Left ventricle myocardium inferior (tissue), 1 donor: ENCODE measurements around the gene FGFBP2. TPM values are rescaled to one million over a fixed set of nuclear protein-coding genes. Genes with fewer than 3 reads are reported as not detected.

Experiments
- DNase-seq: peaks from one replicate; pipeline ENCODE4 v3.0.0-alpha.2; 2020
- H3K27ac ChIP-seq: fragments of 200-600 bp; replicated peaks from 2 replicates; pipeline ENCODE4 v1.8.0; 2021
- H3K27me3 ChIP-seq: fragments of 200-600 bp; 2 replicates; pipeline ENCODE4 v1.8.0; 2021; ENCODE audit warnings: low read depth
- H3K36me3 ChIP-seq: fragments of 200-600 bp; 2 replicates; pipeline ENCODE4 v1.8.0; 2021
- H3K4me1 ChIP-seq: fragments of 200-600 bp; 2 replicates; pipeline ENCODE4 v1.8.0; 2021
- H3K4me3 ChIP-seq: fragments of 200-600 bp; 2 replicates; pipeline ENCODE4 v1.8.0; 2021; ENCODE audit warnings: mild to moderate bottlenecking, moderate library complexity
- H3K9me3 ChIP-seq: fragments of 200-600 bp; replicated peaks from 2 replicates; pipeline ENCODE4 v1.8.0; 2021
- intact Hi-C: fragments of 100-400 bp; cut with micrococcal nuclease; formaldehyde crosslinking; loops from one replicate; pipeline ENCODE4 v1.11.0; 2022
- total RNA-seq: library from RNA; stranded (reverse); fragmentation: NEBNext Ultra II Directional; extraction: Animal tissue kit (Norgen Biotek cat#: 25700); gene quantifications from one replicate; pipeline ENCODE4 v1.2.1, GENCODE V29; 2021
- TF ChIP-seq, protein P1 (sequence below): fragments of 200-600 bp; IDR thresholded peaks from 2 replicates; pipeline ENCODE4 v1.8.0; 2021; ENCODE audit warnings: antibody characterized with exemption, mild to moderate bottlenecking, borderline replicate concordance
- donor health status: DM: no; HTN: yes; CAD: no; lungs with severe emphysema.

The FGFBP2 gene
- total RNA-seq, 1 donor from 2014 or later: 1.2 TPM

GRCh38 chr4:15992167-15992485 lies 29.2 kb upstream of the FGFBP2 start:
- Histone ChIP-seq H3K36me3 (peaks cover under 1% of the 10 kb centered on the region), H3K4me1 (peaks cover 5% of the 10 kb centered on the region), H3K4me3 (no peak overlapping the region), H3K27me3 (no peaks in the 10 kb centered on the region), H3K27ac (no peak overlapping the region), H3K9me3 (no peaks in the 10 kb centered on the region)
- TF ChIP-seq, protein P1, sequence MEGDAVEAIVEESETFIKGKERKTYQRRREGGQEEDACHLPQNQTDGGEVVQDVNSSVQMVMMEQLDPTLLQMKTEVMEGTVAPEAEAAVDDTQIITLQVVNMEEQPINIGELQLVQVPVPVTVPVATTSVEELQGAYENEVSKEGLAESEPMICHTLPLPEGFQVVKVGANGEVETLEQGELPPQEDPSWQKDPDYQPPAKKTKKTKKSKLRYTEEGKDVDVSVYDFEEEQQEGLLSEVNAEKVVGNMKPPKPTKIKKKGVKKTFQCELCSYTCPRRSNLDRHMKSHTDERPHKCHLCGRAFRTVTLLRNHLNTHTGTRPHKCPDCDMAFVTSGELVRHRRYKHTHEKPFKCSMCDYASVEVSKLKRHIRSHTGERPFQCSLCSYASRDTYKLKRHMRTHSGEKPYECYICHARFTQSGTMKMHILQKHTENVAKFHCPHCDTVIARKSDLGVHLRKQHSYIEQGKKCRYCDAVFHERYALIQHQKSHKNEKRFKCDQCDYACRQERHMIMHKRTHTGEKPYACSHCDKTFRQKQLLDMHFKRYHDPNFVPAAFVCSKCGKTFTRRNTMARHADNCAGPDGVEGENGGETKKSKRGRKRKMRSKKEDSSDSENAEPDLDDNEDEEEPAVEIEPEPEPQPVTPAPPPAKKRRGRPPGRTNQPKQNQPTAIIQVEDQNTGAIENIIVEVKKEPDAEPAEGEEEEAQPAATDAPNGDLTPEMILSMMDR: no peak
- intact Hi-C loops: no loop called here
- DNase-seq: no peak

GRCh38 chr4:15990570-15991285 lies 27.8 kb upstream of the FGFBP2 start:
- intact Hi-C loops: no loop called here
- TF ChIP-seq, protein P1: no peak
- Histone ChIP-seq H3K4me1 (no peaks in the 10 kb centered on the region), H3K27me3 (no peaks in the 10 kb centered on the region), H3K27ac (no peak overlapping the region), H3K4me3 (no peak overlapping the region), H3K36me3 (peaks cover 8% of the 10 kb centered on the region), H3K9me3 (no peaks in the 10 kb centered on the region)
- no peak for DNase-seq

DNA sequence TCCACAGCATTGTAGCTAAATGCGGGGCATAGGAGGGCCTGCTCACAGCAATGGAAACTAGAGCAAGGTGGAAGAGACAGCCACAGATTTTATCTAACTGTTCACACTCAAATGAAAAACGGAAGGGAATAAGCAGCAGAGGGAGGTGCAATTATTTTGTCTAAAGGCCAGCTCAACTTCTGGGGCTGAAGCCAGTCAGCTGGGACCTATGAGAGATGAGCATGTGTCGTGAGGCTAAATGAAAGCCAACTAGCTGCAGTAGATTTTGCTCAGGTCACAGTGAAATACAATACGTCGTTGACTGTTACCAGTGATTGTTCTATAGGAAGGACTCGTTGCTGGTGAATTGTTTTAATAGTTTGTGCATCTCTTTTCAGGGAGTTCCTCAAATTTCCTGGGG lies 26.4 kb upstream of the FGFBP2 start:
- H3K4me1 ChIP-seq: no peaks in the 10 kb centered on the region
- no peak overlapping the region for H3K4me3 ChIP-seq
- no peaks in the 10 kb centered on the region for H3K27me3 ChIP-seq
- no peaks in the 10 kb centered on the region for H3K9me3 ChIP-seq
- peaks cover 8% of the 10 kb centered on the region for H3K36me3 ChIP-seq
- intact Hi-C loops: no loop called here
- DNase-seq: no peak
- TF ChIP-seq, protein P1: no peak
- H3K27ac ChIP-seq: no peak overlapping the region

GRCh38 chr4:15988222-15988621 lies 25.2 kb upstream of the FGFBP2 start:
- H3K27ac ChIP-seq: no peak overlapping the region
- intact Hi-C loops: no loop called here
- no peaks in the 10 kb centered on the region for H3K27me3 ChIP-seq
- peaks cover 8% of the 10 kb centered on the region for H3K36me3 ChIP-seq
- no peak for DNase-seq
- H3K9me3 ChIP-seq: no peaks in the 10 kb centered on the region
- H3K4me1 ChIP-seq: no peaks in the 10 kb centered on the region
- H3K4me3 ChIP-seq: no peak overlapping the region
- TF ChIP-seq, protein P1: no peak

DNA sequence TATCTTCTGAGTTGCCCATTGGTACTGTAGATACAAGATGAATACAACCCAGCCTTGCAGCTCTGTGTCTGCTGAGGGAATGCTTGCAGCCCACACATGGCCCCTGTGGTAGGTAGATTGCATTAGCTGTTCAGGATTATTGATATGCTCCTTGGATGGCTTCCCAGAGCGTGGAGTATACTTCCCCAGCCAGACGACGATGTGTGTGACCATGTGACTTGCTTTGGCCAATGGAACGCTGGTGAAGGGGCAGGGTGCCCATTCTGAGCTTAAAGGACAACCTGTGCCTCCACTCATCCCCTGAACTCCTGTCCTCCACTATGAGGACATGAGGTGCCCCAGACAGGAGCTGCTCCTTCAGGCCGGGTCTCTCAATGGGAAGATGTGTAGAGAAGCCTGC lies 23.9 kb upstream of the FGFBP2 start:
- peaks cover 15% of the 10 kb centered on the region for H3K36me3 ChIP-seq
- H3K9me3 ChIP-seq: no peaks in the 10 kb centered on the region
- H3K4me3 ChIP-seq: no peak overlapping the region
- intact Hi-C loops: no loop called here
- no peak for DNase-seq
- no peaks in the 10 kb centered on the region for H3K4me1 ChIP-seq
- H3K27ac ChIP-seq: no peak overlapping the region
- no peaks in the 10 kb centered on the region for H3K27me3 ChIP-seq
- TF ChIP-seq, protein P1: no peak
